Esophagus squamous epithelium (tissue), 5 donors: Measurements from ENCODE around the gene DNAJC18. TPM values are rescaled to one million over a fixed set of nuclear protein-coding genes. Genes with fewer than 3 reads are reported as not detected.
A peak's percentile ranks its signal among the peaks of the same experiment; 100 is the strongest.

Experiments used
- DNase-seq: peaks from one replicate; lab custom pipeline; 2025; lab: John Stamatoyannopoulos, UW
- H3K27ac ChIP-seq, 4 donors: fragments of 200-600 bp; sonication (generic); one replicate each; pipeline ENCODE4 v1.5.1; 2016 to 2019; ENCODE audit warnings: mild to moderate bottlenecking in 1 of 4
- H3K27me3 ChIP-seq, 4 donors: fragments of 200-600 bp; sonication (generic); 1 replicate in 3 of 4; 2 replicates in 1 of 4; pipeline versions ENCODE4 v1.5.1 to v1.6.0; 2017 to 2021; ENCODE audit warnings: antibody characterized with exemption in 1 of 4
- H3K36me3 ChIP-seq, 3 donors: fragments of 200-600 bp; sonication (generic); one replicate each; pipeline ENCODE4 v1.5.1; 2016 to 2019
- H3K4me1 ChIP-seq, 3 donors: fragments of 200-600 bp; sonication (generic); one replicate each; pipeline ENCODE4 v1.5.1; 2017 to 2019
- H3K4me3 ChIP-seq, 4 donors: fragments of 200-600 bp; sonication (generic); 1 replicate in 3 of 4; 2 replicates in 1 of 4; pipeline ENCODE4 v1.5.1; 2016 to 2019; ENCODE audit warnings: mild to moderate bottlenecking in 2 of 4, moderate library complexity in 1 of 4
- H3K9me3 ChIP-seq, 3 donors: fragments of 200-600 bp; sonication (generic); one replicate each; pipeline ENCODE4 v1.5.1; 2016 to 2019
- POLR2A ChIP-seq, 4 donors: fragments of 450-650 bp; IDR thresholded peaks; one replicate each; pipeline ENCODE4 v1.6.1; 2017; ENCODE audit warnings: antibody characterized with exemption in 4 of 4, mild to moderate bottlenecking in 4 of 4, moderate library complexity in 3 of 4
- WGBS, 2 donors: methylation state at CpG; one replicate each; pipeline ENCODE4 v1.1.5; 2018; 5-methylcytosine and 5-hydroxymethylcytosine counted together
- intact Hi-C: fragments of 100-400 bp; cut with DNase I; formaldehyde crosslinking; loops from one replicate; pipeline ENCODE4 v1.15.0; 2022
- total RNA-seq, 4 donors: library from RNA; depleted of rRNA; stranded (reverse); fragments of >200 nt; gene quantifications; one replicate each; pipeline ENCODE4 v1.1.0, GENCODE V29; 2016
- TF ChIP-seq, protein P1 (sequence below), 6 experiments: fragments of 450-650 bp in 4 of 6; fragments of 200-600 bp in 2 of 6; sonication (generic) in 2 of 6; IDR thresholded peaks; one replicate each; pipeline ENCODE4 v1.5.1; 2016 to 2019; ENCODE audit warnings: antibody characterized with exemption in 6 of 6, mild to moderate bottlenecking in 4 of 6, moderate library complexity in 4 of 6
- donor health status: DM: yes; HTN: yes; CAD: no.

DNAJC18 gene
- total RNA-seq, 4 donors from 2014 or later: 0.53 to 6.9 (median 3.9) TPM

DNA sequence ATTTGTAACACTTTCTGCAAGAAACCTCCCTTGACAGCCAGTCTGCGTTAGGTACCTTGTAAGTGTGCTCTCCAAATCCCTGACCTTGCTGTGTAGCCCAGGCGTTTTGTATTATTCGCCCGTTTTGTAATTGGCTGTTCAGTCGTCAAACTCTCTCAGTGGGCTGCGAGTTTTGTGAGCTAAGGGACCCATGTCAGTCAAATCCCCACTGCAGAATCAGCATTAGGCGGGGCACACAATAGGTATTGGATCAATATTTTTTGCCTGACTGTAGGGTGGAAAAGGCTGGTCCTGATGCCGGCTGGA is 665 bp downstream of the DNAJC18 start:
- Histone ChIP-seq H3K4me3 (peak overlapping the region; percentile 61 to 87 (median 78)), H3K9me3 (no peaks in the 10 kb centered on the region), H3K36me3 (peaks cover 0 to 16% (median 4%) of the 10 kb centered on the region in 3 donors), H3K4me1 (peaks cover 7 to 21% (median 11%) of the 10 kb centered on the region in 3 donors), H3K27me3 (no peaks in the 10 kb centered on the region), H3K27ac (peak overlapping the region; percentile 90 to 98 (median 94))
- intact Hi-C loops: no loop called here
- no peak for DNase-seq
- TF ChIP-seq, protein P1, sequence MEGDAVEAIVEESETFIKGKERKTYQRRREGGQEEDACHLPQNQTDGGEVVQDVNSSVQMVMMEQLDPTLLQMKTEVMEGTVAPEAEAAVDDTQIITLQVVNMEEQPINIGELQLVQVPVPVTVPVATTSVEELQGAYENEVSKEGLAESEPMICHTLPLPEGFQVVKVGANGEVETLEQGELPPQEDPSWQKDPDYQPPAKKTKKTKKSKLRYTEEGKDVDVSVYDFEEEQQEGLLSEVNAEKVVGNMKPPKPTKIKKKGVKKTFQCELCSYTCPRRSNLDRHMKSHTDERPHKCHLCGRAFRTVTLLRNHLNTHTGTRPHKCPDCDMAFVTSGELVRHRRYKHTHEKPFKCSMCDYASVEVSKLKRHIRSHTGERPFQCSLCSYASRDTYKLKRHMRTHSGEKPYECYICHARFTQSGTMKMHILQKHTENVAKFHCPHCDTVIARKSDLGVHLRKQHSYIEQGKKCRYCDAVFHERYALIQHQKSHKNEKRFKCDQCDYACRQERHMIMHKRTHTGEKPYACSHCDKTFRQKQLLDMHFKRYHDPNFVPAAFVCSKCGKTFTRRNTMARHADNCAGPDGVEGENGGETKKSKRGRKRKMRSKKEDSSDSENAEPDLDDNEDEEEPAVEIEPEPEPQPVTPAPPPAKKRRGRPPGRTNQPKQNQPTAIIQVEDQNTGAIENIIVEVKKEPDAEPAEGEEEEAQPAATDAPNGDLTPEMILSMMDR (IDR thresholded peaks at IDR 0.05): no peak
- no peak for TF ChIP-seq POLR2A (IDR thresholded peaks at IDR 0.05)
- 25 to 47% methylated on average over 5 to 6 of the region's 8 CpGs for WGBS, 2 donors

DNA sequence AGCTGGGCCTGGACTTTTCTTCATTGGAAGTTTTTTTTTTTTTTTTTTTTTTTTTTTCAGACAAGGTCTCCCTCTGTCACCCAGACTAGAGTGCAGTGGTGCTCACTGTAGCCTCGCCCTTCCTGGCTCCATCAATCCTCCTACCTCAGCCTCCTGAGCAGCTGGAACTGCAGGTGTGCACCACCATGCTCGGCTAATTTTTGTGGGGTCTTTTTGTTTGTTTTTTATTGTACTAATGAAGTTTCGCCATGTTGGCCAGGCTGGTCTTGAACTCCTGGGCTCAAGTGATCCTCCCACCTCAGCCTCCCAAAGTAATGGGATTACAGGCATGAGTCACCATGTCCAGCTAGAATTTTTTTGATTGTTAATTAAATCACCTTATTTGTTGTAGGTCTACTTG is 3.6 kb downstream of the DNAJC18 start:
- Histone ChIP-seq H3K4me1 (peaks cover 7 to 19% (median 11%) of the 10 kb centered on the region in 3 donors), H3K27ac (no peak overlapping the region), H3K36me3 (peaks cover 0 to 38% (median 4%) of the 10 kb centered on the region in 3 donors), H3K27me3 (no peaks in the 10 kb centered on the region), H3K9me3 (no peaks in the 10 kb centered on the region), H3K4me3 (no peak overlapping the region)
- DNase-seq: no peak
- 93 to 98% methylated on average over 3 of the region's 3 CpGs for WGBS, 2 donors
- intact Hi-C loops: no loop called here
- no peak for TF ChIP-seq POLR2A (IDR thresholded peaks at IDR 0.05)
- TF ChIP-seq, protein P1 (IDR thresholded peaks at IDR 0.05): no peak

DNA sequence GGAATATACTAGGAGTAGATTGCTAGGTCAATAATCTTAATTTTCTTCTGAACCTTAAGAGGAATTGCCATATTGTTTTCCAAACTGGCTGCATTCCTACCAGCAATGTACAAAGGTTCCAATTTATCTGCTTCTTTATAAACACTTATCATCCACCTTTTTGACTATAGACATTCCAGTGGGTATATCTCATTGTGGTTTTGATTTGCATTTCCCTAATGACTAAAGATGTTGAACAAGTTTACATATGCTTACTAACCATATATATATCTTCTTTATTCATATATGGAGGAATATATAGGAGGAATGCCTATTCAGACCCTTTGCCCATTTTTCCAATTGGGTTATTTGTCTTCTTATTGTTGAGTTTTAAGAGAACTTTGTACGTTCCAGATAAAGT is 7.6 kb downstream of the DNAJC18 start:
- Histone ChIP-seq H3K27ac (no peak overlapping the region), H3K36me3 (peaks cover 0 to 60% (median 9%) of the 10 kb centered on the region in 3 donors), H3K27me3 (no peaks in the 10 kb centered on the region), H3K4me1 (no peaks in the 10 kb centered on the region), H3K4me3 (no peak overlapping the region), H3K9me3 (no peaks in the 10 kb centered on the region)
- intact Hi-C loops: no loop called here
- no peak for DNase-seq
- TF ChIP-seq, protein P1 (IDR thresholded peaks at IDR 0.05): no peak
- WGBS, 2 donors: 87 to 100% methylated on average over 1 of the region's 1 CpG

GRCh38 chr5:139430015-139430414 is 9.3 kb downstream of the DNAJC18 start:
- 75 to 89% methylated on average over 2 of the region's 2 CpGs for WGBS, 2 donors
- no peak overlapping the region for H3K4me3 ChIP-seq
- no peak overlapping the region for H3K27ac ChIP-seq
- H3K36me3 ChIP-seq: peaks cover 0 to 75% (median 9%) of the 10 kb centered on the region in 3 donors
- H3K27me3 ChIP-seq: no peaks in the 10 kb centered on the region
- intact Hi-C loops: no loop called here
- H3K4me1 ChIP-seq: no peaks in the 10 kb centered on the region
- H3K9me3 ChIP-seq: no peaks in the 10 kb centered on the region
- DNase-seq: no peak
- TF ChIP-seq POLR2A (IDR thresholded peaks at IDR 0.05): no peak
- TF ChIP-seq, protein P1 (IDR thresholded peaks at IDR 0.05): no peak

- H3K27me3 ChIP-seq: no peaks in the 10 kb centered on the region
- intact Hi-C loops: no loop called here
- WGBS, 2 donors: 46 to 78% methylated on average over 5 to 6 of the region's 8 CpGs
- DNase-seq: no peak
- no peaks in the 10 kb centered on the region for H3K4me1 ChIP-seq
- H3K4me3 ChIP-seq: no peak overlapping the region
- H3K9me3 ChIP-seq: no peaks in the 10 kb centered on the region
- H3K36me3 ChIP-seq: peaks cover 0 to 68% (median 5%) of the 10 kb centered on the region in 3 donors
- TF ChIP-seq, protein P1 (IDR thresholded peaks at IDR 0.05): no peak
- TF ChIP-seq POLR2A (IDR thresholded peaks at IDR 0.05): no peak
- no peak overlapping the region for H3K27ac ChIP-seq
Observed at GRCh38 chr5:139426203-139426885, 13.0 kb downstream of the DNAJC18 start.
